Lower lobe of right lung (tissue), 2 donors: ENCODE results near the gene A1CF. TPM values are rescaled to one million over a fixed set of nuclear protein-coding genes. Genes with fewer than 3 reads are reported as not detected.

Experiments
- ATAC-seq, 2 donors: fragments of 200-7000 bp; cut with Tn5 transposase; one replicate each; pipeline ENCODE4 v1.9.1; 2020 to 2022; ENCODE audit warnings: mild to moderate bottlenecking in 2 of 2, moderate library complexity in 2 of 2
- DNase-seq: peaks from one replicate; pipeline ENCODE4 v3.0.0-alpha.2; 2020
- H3K27ac ChIP-seq: fragments of 200-600 bp; one replicate; pipeline ENCODE4 v1.8.0; 2022
- H3K27me3 ChIP-seq: fragments of 200-600 bp; one replicate; pipeline ENCODE4 v1.8.0; 2022; ENCODE audit warnings: low read depth
- H3K36me3 ChIP-seq: fragments of 200-600 bp; one replicate; pipeline ENCODE4 v1.8.0; 2022; ENCODE audit warnings: mild to moderate bottlenecking
- H3K4me1 ChIP-seq: fragments of 200-600 bp; one replicate; pipeline ENCODE4 v1.8.0; 2022
- H3K4me3 ChIP-seq: fragments of 200-600 bp; one replicate; pipeline ENCODE4 v1.8.0; 2022; ENCODE audit warnings: mild to moderate bottlenecking
- H3K9me3 ChIP-seq: fragments of 200-600 bp; one replicate; pipeline ENCODE4 v1.8.0; 2022
- intact Hi-C: fragments of 100-400 bp; cut with DNase I; formaldehyde crosslinking; loops from one replicate; pipeline ENCODE4 v1.11.0; 2022
- total RNA-seq: library from RNA; stranded (reverse); fragmentation: NEBNext Ultra II Directional; extraction: Animal tissue kit (Norgen Biotek cat#: 25700); gene quantifications from one replicate; pipeline ENCODE4 v1.2.1, GENCODE V29; 2021
- TF ChIP-seq, protein P1 (sequence below): fragments of 200-600 bp; IDR thresholded peaks from one replicate; pipeline ENCODE4 v1.8.0; 2022; ENCODE audit warnings: antibody characterized with exemption, mild to moderate bottlenecking
- donor health status: DM: no; HTN: yes; CAD: no; lungs with severe emphysema.

The A1CF gene
- total RNA-seq, 1 donor from 2014 or later, result not detected

DNA sequence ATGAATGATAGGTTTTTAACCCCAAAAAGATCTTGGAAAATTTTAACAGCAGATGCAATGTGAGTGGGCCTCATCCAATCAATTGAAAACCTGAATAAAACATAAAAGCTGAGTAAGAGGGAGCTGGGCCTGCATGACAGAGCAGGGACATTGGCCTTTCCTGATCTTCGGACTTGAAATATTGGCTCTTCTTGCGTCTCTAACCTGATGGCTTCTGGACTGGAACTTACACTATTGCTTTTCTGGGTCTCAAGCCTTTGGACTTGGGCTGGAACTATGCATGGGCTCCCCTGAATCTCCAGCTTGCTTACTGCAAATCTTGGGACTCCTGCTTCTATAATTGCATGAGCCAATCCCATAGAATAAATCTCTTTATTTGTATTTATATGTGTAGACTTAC lies 9.0 kb downstream of the A1CF start:
- Histone ChIP-seq H3K27ac (no peak overlapping the region), H3K36me3 (no peaks in the 10 kb centered on the region), H3K27me3 (no peaks in the 10 kb centered on the region), H3K9me3 (no peaks in the 10 kb centered on the region), H3K4me3 (no peak overlapping the region), H3K4me1 (no peaks in the 10 kb centered on the region)
- intact Hi-C loops, result no loop called here
- TF ChIP-seq, protein P1, sequence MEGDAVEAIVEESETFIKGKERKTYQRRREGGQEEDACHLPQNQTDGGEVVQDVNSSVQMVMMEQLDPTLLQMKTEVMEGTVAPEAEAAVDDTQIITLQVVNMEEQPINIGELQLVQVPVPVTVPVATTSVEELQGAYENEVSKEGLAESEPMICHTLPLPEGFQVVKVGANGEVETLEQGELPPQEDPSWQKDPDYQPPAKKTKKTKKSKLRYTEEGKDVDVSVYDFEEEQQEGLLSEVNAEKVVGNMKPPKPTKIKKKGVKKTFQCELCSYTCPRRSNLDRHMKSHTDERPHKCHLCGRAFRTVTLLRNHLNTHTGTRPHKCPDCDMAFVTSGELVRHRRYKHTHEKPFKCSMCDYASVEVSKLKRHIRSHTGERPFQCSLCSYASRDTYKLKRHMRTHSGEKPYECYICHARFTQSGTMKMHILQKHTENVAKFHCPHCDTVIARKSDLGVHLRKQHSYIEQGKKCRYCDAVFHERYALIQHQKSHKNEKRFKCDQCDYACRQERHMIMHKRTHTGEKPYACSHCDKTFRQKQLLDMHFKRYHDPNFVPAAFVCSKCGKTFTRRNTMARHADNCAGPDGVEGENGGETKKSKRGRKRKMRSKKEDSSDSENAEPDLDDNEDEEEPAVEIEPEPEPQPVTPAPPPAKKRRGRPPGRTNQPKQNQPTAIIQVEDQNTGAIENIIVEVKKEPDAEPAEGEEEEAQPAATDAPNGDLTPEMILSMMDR, result no peak
- DNase-seq (no peak), ATAC-seq (no peak)

DNA sequence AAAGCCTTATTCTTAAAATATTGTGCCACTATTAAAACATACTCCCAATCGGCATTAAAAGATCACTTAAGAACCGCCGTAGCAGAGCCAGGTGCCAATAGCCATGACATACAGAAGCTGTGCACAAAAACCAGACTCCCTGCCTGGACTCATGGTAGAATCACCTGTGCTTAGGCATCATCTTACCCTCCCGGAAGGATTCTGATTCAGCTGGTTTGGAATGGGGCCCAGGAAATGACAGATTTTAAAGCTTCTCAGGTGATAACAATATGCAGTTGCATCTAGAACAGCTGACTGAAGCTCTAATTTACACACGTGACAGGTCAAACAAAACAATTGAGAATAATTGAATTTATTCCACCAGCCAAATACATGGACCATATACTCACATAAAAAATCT lies 10.7 kb downstream of the A1CF start:
- H3K4me1 ChIP-seq, result no peaks in the 10 kb centered on the region
- ATAC-seq (no peak), DNase-seq (no peak)
- no peak overlapping the region for H3K4me3 ChIP-seq
- no peaks in the 10 kb centered on the region for H3K27me3 ChIP-seq
- H3K27ac ChIP-seq, result no peak overlapping the region
- TF ChIP-seq, protein P1, result no peak
- no peaks in the 10 kb centered on the region for H3K36me3 ChIP-seq
- no peaks in the 10 kb centered on the region for H3K9me3 ChIP-seq
- intact Hi-C loops, result no loop called here

DNA sequence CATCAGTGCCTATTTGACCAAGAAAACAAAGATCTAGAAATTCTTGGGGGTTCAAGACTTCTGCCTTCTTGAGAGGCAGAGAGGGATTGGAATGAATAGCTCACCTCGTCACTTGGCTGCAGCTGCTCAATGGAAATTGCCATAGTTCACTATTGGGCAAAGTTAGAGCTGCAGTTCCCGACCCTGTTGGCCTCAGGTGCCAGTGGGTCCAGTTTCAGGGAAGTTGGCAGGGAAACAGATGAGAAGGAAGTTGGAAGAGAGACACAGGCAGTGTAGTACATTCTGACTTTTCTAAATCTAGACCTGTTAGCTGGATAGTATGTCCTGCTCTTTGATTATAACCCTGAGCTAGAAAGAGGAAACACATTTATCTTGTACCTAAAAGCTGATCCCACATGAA lies 19.1 kb downstream of the A1CF start:
- DNase-seq, result no peak
- H3K4me3 ChIP-seq, result no peak overlapping the region
- TF ChIP-seq, protein P1, result no peak
- no peaks in the 10 kb centered on the region for H3K36me3 ChIP-seq
- H3K27ac ChIP-seq, result no peak overlapping the region
- H3K4me1 ChIP-seq, result no peaks in the 10 kb centered on the region
- H3K27me3 ChIP-seq, result no peaks in the 10 kb centered on the region
- H3K9me3 ChIP-seq, result no peaks in the 10 kb centered on the region
- ATAC-seq, result no peak
- intact Hi-C loops, result no loop called here

DNA sequence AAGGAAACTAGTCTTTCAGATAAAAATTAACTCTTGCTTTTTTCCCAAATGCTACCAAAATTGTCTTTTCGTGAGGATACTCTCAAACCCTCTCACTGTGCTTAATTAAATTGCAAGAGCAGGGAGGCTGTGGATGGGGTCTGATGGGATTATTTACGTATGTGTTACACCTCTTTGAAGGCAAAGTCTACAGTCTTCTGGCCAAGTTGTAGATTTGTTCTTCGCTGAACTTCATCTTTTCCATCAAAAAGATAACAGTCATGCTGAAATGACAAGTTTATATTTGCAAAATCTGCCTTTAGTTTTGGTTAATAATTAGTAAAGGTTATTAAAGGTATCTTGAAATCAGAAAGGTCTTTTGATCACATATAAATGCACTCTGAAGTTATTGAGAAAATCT lies 22.7 kb downstream of the A1CF start:
- Histone ChIP-seq H3K27me3 (no peaks in the 10 kb centered on the region), H3K4me1 (no peaks in the 10 kb centered on the region), H3K4me3 (no peak overlapping the region), H3K27ac (no peak overlapping the region), H3K9me3 (no peaks in the 10 kb centered on the region), H3K36me3 (no peaks in the 10 kb centered on the region)
- intact Hi-C loops, result no loop called here
- DNase-seq (no peak), ATAC-seq (no peak)
- TF ChIP-seq, protein P1, result no peak

DNA sequence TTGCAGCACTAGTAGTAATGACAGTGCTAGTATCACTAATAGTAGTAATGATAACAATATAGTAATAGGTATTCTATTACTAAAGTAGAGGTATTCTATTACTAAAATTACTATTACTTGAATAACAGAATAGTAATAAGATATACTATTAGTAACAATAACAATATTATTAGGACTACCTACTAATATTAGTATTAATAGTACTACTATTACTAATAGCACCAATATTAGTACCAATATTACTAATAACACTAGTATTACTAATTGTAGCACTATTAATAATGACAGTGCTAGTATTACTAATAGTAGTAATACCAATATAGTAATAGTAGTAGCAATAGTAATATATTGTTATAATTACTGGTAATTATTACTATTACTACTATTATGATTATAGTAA lies 24.1 kb downstream of the A1CF start:
- ATAC-seq (no peak), DNase-seq (no peak)
- intact Hi-C loops, result no loop called here
- Histone ChIP-seq H3K36me3 (no peaks in the 10 kb centered on the region), H3K27me3 (no peaks in the 10 kb centered on the region), H3K9me3 (no peaks in the 10 kb centered on the region), H3K27ac (no peak overlapping the region), H3K4me1 (no peaks in the 10 kb centered on the region), H3K4me3 (no peak overlapping the region)
- TF ChIP-seq, protein P1, result no peak

DNA sequence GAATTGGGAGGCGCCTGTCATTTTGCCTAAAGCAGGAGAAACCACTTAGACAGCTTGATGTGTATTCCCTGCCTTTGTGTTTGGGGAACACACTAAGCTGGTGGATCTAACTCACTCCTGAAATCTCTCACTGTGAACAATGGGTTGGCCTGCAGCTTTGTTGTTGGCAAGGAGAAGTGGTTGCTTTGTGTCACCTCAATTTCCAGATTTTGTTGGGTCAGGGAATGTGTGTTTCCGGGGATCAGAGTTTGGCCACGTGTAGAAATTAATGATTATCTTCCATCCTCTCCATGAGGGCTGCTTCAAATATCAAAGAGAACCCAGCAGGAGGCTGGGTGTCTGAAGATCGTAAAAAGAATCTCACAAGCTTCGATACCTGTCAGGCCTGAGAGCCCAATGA lies 27.8 kb downstream of the A1CF start:
- H3K27ac ChIP-seq, result no peak overlapping the region
- no peaks in the 10 kb centered on the region for H3K36me3 ChIP-seq
- DNase-seq (no peak), ATAC-seq (no peak)
- no peaks in the 10 kb centered on the region for H3K4me1 ChIP-seq
- TF ChIP-seq, protein P1, result no peak
- H3K9me3 ChIP-seq, result no peaks in the 10 kb centered on the region
- no peaks in the 10 kb centered on the region for H3K27me3 ChIP-seq
- no peak overlapping the region for H3K4me3 ChIP-seq
- intact Hi-C loops, result no loop called here
